ENCODE measurements around the gene CIT.

GRCh38 chr12:119840582-119840981 is 36.5 kb downstream of the CIT start:
- TF ChIP-seq MAX (IDR thresholded peaks at IDR 0.05) = no peak
- TF ChIP-seq TAF1 (conservative IDR thresholded peaks at IDR 0.05) = no peak
- no peak for TF ChIP-seq FOXA1 (IDR thresholded peaks at IDR 0.05)
- no peak for TF ChIP-seq YY1 (IDR thresholded peaks at IDR 0.05)
- TF ChIP-seq ATF3 (IDR thresholded peaks at IDR 0.05) = no peak
- no peak for TF ChIP-seq EGR1 (IDR thresholded peaks at IDR 0.05; ENCODE audit: low read depth in 2 of 2)
- TF ChIP-seq GABPA (IDR thresholded peaks at IDR 0.05 in 1 of 2, conservative IDR thresholded peaks at IDR 0.05 in 1 of 2) = no peak
- no peak for TF ChIP-seq ZBTB33 (IDR thresholded peaks at IDR 0.05)
- TF ChIP-seq CTCF (IDR thresholded peaks at IDR 0.05; ENCODE audit: low read depth, low read length, missing input control) = no peak
- no peak for TF ChIP-seq SP1 (IDR thresholded peaks at IDR 0.05)
- no peak for TF ChIP-seq HNF4G (IDR thresholded peaks at IDR 0.05)
